ENCODE measurements around the gene EPHX1. TPM values are rescaled to one million over a fixed set of nuclear protein-coding genes. Genes with fewer than 3 reads are reported as not detected.

Gene EPHX1
- total and polyA plus RNA-seq, 9 donors, result 213 to 566 (median 302) TPM

DNA sequence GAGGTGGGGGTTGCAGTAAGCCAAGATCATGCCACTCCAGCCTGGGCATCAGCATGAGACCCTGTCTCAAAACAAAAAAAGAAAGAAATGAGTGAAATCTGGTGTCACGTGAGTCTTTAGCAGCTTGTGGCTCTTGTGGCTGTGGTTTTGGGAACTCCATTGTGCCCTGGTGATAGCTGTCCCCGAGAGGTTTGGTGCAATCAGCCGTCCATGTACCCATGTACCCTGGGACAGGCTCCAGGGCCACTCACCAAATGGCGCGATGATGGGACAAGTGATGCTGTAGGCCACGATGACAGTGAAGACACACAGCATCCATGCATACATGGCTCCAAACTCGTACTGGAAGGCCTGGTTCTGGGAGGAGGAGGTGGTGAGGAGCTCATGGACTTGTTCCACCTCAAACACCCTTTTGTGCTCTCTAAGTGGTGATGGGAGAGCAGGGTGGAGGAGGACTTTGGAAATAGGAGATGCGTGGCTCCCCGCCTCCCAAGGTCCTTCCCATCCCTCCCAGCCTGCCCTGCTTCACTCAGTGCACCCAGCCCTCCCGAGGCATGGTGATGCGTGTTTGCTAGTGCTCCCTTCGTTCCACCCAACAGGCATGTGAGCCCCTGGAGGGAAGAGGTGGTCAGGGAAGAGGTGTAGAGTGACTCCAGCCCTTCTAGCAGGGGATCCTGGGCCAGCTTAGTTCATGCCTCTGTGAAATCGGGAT is 42.6 kb downstream of the EPHX1 start:
- no peak for DNase-seq
- intact Hi-C loops (cut with DNase I), result no loop called here
- 91 to 94% (median 94%) methylated on average over 13 of the region's 13 CpGs for WGBS, 3 donors
- peak overlapping the region in 1 of 2 donors; percentile 57 for H3K27ac ChIP-seq
- H3K27me3 ChIP-seq, result no peaks in the 10 kb centered on the region
- no peaks in the 10 kb centered on the region for H3K9me3 ChIP-seq
- peaks cover 17% of the 10 kb centered on the region for H3K4me1 ChIP-seq (ENCODE audit: insufficient read depth)
- no peak for TF ChIP-seq POLR2A (IDR thresholded peaks at IDR 0.05)
- TF ChIP-seq, protein P1, sequence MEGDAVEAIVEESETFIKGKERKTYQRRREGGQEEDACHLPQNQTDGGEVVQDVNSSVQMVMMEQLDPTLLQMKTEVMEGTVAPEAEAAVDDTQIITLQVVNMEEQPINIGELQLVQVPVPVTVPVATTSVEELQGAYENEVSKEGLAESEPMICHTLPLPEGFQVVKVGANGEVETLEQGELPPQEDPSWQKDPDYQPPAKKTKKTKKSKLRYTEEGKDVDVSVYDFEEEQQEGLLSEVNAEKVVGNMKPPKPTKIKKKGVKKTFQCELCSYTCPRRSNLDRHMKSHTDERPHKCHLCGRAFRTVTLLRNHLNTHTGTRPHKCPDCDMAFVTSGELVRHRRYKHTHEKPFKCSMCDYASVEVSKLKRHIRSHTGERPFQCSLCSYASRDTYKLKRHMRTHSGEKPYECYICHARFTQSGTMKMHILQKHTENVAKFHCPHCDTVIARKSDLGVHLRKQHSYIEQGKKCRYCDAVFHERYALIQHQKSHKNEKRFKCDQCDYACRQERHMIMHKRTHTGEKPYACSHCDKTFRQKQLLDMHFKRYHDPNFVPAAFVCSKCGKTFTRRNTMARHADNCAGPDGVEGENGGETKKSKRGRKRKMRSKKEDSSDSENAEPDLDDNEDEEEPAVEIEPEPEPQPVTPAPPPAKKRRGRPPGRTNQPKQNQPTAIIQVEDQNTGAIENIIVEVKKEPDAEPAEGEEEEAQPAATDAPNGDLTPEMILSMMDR (IDR thresholded peaks at IDR 0.05), result no peak
- no peak for TF ChIP-seq EP300 (IDR thresholded peaks at IDR 0.05)
- no peaks in the 10 kb centered on the region for H3K36me3 ChIP-seq
- H3K4me3 ChIP-seq, result no peak overlapping the region

GRCh38 chr1:225853441-225853840 is 43.5 kb downstream of the EPHX1 start:
- intact Hi-C loops (cut with DNase I), result no loop called here
- Histone ChIP-seq H3K4me3 (no peak overlapping the region), H3K27ac (peak overlapping the region in 1 of 2 donors; percentile 30), H3K27me3 (no peaks in the 10 kb centered on the region), H3K9me3 (no peaks in the 10 kb centered on the region), H3K4me1 (ENCODE audit: insufficient read depth) (peaks cover 14% of the 10 kb centered on the region), H3K36me3 (no peaks in the 10 kb centered on the region)
- DNase-seq, result no peak
- WGBS, 3 donors, result 86 to 92% (median 91%) methylated on average over 12 of the region's 12 CpGs
- TF ChIP-seq, protein P1 (IDR thresholded peaks at IDR 0.05), result no peak
- no peak for TF ChIP-seq EP300 (IDR thresholded peaks at IDR 0.05)
- no peak for TF ChIP-seq POLR2A (IDR thresholded peaks at IDR 0.05)

DNA sequence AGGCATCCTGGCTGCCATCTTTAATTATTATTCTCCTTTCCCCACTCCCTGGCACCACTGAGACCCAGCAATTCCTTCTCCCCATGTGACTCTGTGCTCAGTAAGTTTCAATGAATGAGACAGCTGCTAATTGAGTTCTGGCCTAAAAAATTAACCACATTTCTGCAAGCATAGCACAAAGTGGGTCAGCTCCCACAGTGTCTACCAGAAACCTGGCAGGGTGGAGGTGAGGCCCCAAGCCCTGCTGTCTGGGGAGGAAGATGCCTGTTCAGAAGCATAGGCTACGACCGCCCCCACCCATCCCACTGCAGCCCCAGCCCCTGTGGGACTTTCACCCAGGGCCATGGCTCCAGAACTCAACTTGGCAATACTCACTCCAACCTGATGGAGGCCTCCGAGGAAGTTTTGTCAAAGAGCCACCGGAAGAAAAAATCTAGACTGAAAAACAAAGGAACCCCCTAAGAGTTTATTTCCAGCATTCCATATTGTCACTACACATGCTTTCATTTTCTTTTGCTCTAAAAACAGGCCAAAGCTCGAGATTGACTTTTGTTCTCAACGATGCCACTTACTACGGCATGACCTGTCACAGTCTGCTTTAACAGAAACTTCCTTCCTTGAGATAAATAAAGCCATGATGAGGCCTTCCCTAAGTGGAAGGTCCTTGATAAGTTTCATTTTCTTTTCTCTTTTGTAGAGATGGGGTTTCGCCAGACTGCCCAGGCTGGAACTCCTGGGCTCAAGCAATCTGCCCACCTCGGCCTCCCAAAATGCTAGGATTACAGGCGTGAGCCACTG is 45.8 kb downstream of the EPHX1 start:
- intact Hi-C loops (cut with DNase I), result no loop called here
- TF ChIP-seq, protein P1 (IDR thresholded peaks at IDR 0.05), result no peak
- no peak for TF ChIP-seq POLR2A (IDR thresholded peaks at IDR 0.05)
- TF ChIP-seq EP300 (IDR thresholded peaks at IDR 0.05), result no peak
- 88 to 92% (median 90%) methylated on average over 10 of the region's 10 CpGs for WGBS, 3 donors
- no peaks in the 10 kb centered on the region for H3K27me3 ChIP-seq
- H3K9me3 ChIP-seq, result no peaks in the 10 kb centered on the region
- H3K27ac ChIP-seq, result no peak overlapping the region
- peaks cover 7% of the 10 kb centered on the region for H3K4me1 ChIP-seq (ENCODE audit: insufficient read depth)
- H3K36me3 ChIP-seq, result no peaks in the 10 kb centered on the region
- DNase-seq, result no peak
- H3K4me3 ChIP-seq, result no peak overlapping the region

DNA sequence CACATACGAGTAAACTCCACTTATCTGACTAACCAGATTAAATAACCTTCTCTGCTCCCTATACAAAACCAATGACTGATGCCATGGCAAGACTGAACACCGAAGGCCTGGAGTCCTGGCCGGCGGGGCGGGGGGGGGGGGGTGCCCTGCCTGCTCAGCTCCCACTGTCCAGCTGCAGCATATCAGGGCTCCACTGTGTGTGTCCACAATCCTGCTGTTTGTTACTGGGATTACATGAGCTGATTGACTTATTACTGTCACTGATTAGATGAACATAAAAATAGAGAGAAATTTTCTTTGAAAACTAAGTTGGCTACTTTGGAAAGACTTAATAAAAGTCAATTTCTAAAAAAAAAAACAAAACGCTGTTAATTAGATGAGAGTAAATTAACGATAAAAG is 47.3 kb downstream of the EPHX1 start:
- Histone ChIP-seq H3K9me3 (no peaks in the 10 kb centered on the region), H3K36me3 (no peaks in the 10 kb centered on the region), H3K4me1 (ENCODE audit: insufficient read depth) (peaks cover 2% of the 10 kb centered on the region), H3K27ac (no peak overlapping the region), H3K27me3 (no peaks in the 10 kb centered on the region), H3K4me3 (no peak overlapping the region)
- TF ChIP-seq POLR2A (IDR thresholded peaks at IDR 0.05) (no peak), EP300 (IDR thresholded peaks at IDR 0.05) (no peak)
- TF ChIP-seq, protein P1 (IDR thresholded peaks at IDR 0.05), result no peak
- WGBS, 3 donors, result 52 to 59% (median 58%) methylated on average over 7 of the region's 7 CpGs
- intact Hi-C loops (cut with DNase I), result no loop called here
- DNase-seq, result no peak

All from ovary (tissue), 9 donors.